Measurements from ENCODE around the gene PPP1R3G.

- TF ChIP-seq POLR2AphosphoS5 (IDR thresholded peaks at IDR 0.05; ENCODE audit: low read depth), result no peak
- no peak for TF ChIP-seq CTCF (IDR thresholded peaks at IDR 0.05; ENCODE audit: insufficient read depth, low read length)
- no peak for TF ChIP-seq GABPA (IDR thresholded peaks at IDR 0.05; ENCODE audit: low read depth)
- no peak for TF ChIP-seq REST (IDR thresholded peaks at IDR 0.05; ENCODE audit: insufficient replicate concordance, low read depth)
Measured at GRCh38 chr6:5108068-5108467, 22.9 kb downstream of the PPP1R3G start.

Data from HL-60 (cell line).